HFF-Myc (cell line): Measurements from ENCODE around the gene NLRC5.
A peak's percentile ranks its signal among the peaks of the same experiment; 100 is the strongest.
"Not testable (repeated sequence)": the region's sequence is repeated elsewhere in the genome, so short reads cannot be mapped to it uniquely, and the experiment has no call there.

Experiments
- DNase-seq: peaks from one replicate; pipeline ENCODE4 v3.0.0-alpha.2; 2011; ENCODE audit warnings: low read depth; ENCODE audit errors: extremely low read depth
- H3K4me3 ChIP-seq: replicated peaks from 2 replicates; pipeline ENCODE4 v1.5.1; 2011; ENCODE audit warnings: low read depth, mild to moderate bottlenecking, control low read depth, low read length
- CTCF ChIP-seq: IDR thresholded peaks from 2 replicates; pipeline ENCODE4 v1.5.1; 2012; ENCODE audit warnings: mild to moderate bottlenecking, low read depth, low read length, control low read depth; ENCODE audit errors: missing control alignments

Gene NLRC5

GRCh38 chr16:57098188-57098841, 109.0 kb downstream of the NLRC5 start:
- no peak for DNase-seq
- no peak overlapping the region for H3K4me3 ChIP-seq
- no peak for TF ChIP-seq CTCF

- H3K4me3 ChIP-seq, result not testable (repeated sequence)
- peak; percentile 53 for DNase-seq
Measured at GRCh38 chr16:57099965-57100364, 110.6 kb downstream of the NLRC5 start.

- TF ChIP-seq CTCF, result no peak
Measured at GRCh38 chr16:57100445-57100844, 111.1 kb downstream of the NLRC5 start.

GRCh38 chr16:57102888-57103851, 113.8 kb downstream of the NLRC5 start:
- H3K4me3 ChIP-seq, result no peak overlapping the region
- no peak for DNase-seq
- TF ChIP-seq CTCF, result no peak

More at GRCh38 chr16:57100445-57100844, 111.1 kb downstream of the NLRC5 start:
- no peak for DNase-seq
- no peak overlapping the region for H3K4me3 ChIP-seq

- TF ChIP-seq CTCF, result no peak
- no peak for DNase-seq
- H3K4me3 ChIP-seq, result no peak overlapping the region
Measured at GRCh38 chr16:57104706-57105105, 115.3 kb downstream of the NLRC5 start.

- DNase-seq, result no peak
- TF ChIP-seq CTCF, result no peak
- H3K4me3 ChIP-seq, result no peak overlapping the region
Measured at GRCh38 chr16:57105184-57105583, 115.8 kb downstream of the NLRC5 start.

- no peak for DNase-seq
- no peak overlapping the region for H3K4me3 ChIP-seq
- TF ChIP-seq CTCF, result no peak
Measured at GRCh38 chr16:57106767-57107166, 117.4 kb downstream of the NLRC5 start.
